Activated naive CD8-positive, alpha-beta T cell treated with anti-CD3 and anti-CD28 coated beads, Interleukin-2, amount 50 U/mL, for 24 hours (primary cell): Measurements from ENCODE around the gene HOXB5.

Experiments
- ATAC-seq: fragments of 150-1000 bp; cut with Tn5 transposase; one replicate; pipeline ENCODE4 v1.10.0; 2021
- DNase-seq: peaks from one replicate; pipeline ENCODE4 v3.0.0; 2021
- H3K27ac Mint-ChIP-seq: one replicate; pipeline ENCODE4 v1.8.0; 2021; ENCODE audit warnings: mild to moderate bottlenecking, mixed read lengths
- H3K27me3 Mint-ChIP-seq: one replicate; pipeline ENCODE4 v1.8.0; 2021; ENCODE audit warnings: mixed read lengths
- H3K36me3 Mint-ChIP-seq: one replicate; pipeline ENCODE4 v1.8.0; 2021; ENCODE audit warnings: low read depth, mixed read lengths
- H3K4me1 Mint-ChIP-seq: one replicate; pipeline ENCODE4 v1.8.0; 2021; ENCODE audit warnings: mixed read lengths
- H3K4me3 Mint-ChIP-seq: one replicate; pipeline ENCODE4 v1.8.0; 2021; ENCODE audit warnings: mild to moderate bottlenecking, moderate library complexity, mixed read lengths
- H3K9me3 Mint-ChIP-seq: one replicate; pipeline ENCODE4 v1.8.0; 2021; ENCODE audit warnings: mixed read lengths

HOXB5 gene

DNA sequence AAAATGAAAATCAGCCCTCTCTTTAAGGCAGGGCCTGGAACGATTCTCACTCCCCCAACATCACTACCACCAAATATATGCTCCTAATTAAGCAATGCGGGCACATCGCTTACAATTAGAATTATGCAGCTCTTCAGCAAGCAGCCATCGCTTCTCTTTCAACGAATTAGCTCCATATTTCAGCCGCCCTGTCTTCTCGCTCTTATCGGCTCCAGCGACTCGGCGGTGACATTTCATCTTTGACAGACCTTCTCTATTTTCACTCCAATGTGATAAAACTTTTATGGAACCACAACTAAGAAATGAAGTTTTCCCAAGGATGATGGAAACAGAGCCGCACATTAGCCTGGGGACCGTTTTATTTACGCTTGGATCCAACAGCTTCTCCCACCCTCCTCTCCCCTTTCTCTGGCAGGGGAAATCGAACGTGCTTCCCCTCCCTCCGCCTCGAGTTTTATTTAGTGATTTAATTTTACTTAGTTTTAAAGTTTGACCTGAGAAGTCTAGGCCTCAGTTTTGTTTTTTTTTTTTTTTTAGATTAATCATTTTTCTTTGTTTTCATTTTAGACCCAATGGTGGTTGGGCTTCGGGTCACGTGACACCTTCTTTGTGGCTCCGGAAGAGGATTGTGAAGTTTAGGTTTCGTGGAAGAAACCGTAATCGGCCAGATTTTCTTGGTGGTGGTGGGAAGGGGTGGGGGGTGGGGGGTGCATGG is 45.6 kb downstream of the HOXB5 start:
- peaks cover 2% of the 10 kb centered on the region for H3K27me3 Mint-ChIP-seq
- H3K9me3 Mint-ChIP-seq, result no peaks in the 10 kb centered on the region
- ATAC-seq (no peak), DNase-seq (no peak)
- peak overlapping the region; percentile 47 for H3K27ac Mint-ChIP-seq
- H3K4me1 Mint-ChIP-seq, result peaks cover 39% of the 10 kb centered on the region
- no peaks in the 10 kb centered on the region for H3K36me3 Mint-ChIP-seq
- H3K4me3 Mint-ChIP-seq, result peak overlapping the region; percentile 59

DNA sequence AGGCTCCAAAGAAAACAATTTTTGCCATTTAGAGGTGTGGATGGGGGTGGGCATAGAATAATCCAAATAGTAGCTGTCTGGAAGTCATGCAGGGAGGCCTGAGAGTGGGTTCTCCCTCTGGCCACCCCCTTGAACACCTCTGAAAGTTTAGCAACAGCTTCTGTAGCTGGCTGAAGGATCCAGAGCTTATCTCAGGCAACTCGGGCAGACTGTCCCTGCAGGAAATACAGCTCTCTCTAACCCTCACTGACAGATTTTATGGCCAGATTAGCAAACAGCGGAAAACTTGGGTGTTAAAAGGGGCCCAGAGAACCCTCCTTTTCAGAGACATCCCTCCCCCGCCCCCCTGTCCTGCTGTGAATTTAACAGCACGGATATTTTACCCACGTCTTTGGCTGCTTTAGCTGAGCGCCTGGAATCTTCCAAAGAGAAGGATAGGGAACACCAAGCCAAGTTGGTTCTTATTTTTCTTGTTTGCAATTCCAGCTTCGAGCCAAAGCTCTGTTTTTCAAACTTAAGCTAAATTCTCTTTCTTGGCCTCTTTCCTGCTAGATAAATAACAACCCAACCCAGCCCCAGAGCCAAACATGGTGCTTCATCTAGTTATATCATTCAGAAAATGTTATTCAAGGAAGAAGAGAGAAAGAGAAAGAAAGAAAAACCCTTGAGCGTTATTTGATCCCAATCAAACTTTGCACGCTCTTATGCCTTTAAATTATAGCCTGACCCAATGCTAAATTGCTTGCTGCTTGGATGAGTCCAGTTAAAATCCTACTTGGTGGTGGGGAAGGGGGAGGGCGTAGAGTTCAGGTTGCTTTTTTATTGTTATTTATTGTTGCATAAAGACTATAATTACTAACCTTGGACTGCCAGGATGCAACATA is 46.4 kb downstream of the HOXB5 start:
- Mint-ChIP-seq H3K4me3 (peak overlapping the region; percentile 59), H3K27me3 (peaks cover 6% of the 10 kb centered on the region), H3K27ac (peak overlapping the region; percentile 53), H3K4me1 (peaks cover 44% of the 10 kb centered on the region), H3K9me3 (no peaks in the 10 kb centered on the region), H3K36me3 (peaks cover 3% of the 10 kb centered on the region)
- ATAC-seq (no peak), DNase-seq (no peak)

DNA sequence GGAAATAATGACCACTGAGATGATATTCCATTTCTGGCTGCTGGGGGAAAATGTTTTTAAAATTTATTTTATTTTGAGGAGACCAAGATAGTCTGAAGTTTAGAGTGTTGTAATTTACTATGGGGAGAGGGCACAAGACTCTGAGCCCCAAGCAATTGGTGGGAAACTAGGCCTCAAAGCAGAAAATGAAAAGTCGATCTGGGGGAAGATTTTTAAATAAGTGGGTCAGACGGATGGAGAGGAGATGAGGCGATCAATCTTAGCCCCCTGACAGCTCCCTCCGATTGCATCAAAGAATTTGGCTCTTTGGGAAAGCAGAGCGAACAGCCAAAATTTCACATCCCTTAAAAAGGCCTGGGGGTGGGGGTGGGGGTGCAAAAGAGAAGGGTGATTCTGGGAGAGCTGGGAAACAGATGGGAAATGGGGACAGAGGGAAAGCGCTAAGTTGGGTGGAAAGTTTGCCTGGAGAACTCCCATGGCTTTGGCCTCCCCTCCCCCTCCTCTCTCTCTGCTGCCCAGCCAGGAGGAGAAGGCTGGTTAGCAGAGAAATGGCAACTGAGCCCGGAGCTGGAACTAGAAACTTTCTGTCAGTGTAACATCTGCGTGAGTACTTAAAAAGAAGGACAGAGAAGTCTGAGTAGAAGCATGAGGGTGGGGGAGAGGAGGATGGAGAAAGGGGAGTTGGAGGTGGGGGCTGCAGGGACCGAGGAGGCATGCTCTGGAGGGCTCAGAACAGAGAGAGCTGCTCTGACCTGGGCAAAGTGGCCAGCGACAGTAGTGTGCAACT is 47.2 kb downstream of the HOXB5 start:
- DNase-seq, result no peak
- Mint-ChIP-seq H3K9me3 (no peaks in the 10 kb centered on the region), H3K27ac (peak overlapping the region; percentile 53), H3K27me3 (peaks cover 9% of the 10 kb centered on the region), H3K4me3 (peak overlapping the region; percentile 13), H3K4me1 (peaks cover 52% of the 10 kb centered on the region), H3K36me3 (peaks cover 3% of the 10 kb centered on the region)
- ATAC-seq, result no peak

DNA sequence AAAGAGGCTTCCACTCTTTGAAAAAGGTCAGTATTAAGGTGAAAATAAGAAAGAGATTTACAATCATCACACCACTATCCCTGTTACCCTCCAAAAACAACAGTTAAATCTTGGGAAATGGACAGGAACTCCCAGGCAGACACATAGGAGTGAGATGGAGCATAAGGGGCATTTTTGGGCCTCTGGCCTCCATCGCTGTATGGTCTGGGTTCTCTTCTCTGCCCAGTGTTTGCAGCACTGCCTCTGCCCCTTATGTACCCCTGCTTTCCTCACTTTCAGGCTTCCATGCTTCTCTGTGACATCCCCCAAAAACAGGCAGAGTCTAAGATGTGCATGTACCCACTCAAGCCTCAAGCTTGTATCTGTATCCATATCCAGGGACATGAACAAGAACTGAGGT is 48.0 kb downstream of the HOXB5 start:
- Mint-ChIP-seq H3K4me3 (peak overlapping the region; percentile 87), H3K27ac (peak overlapping the region; percentile 25), H3K9me3 (no peaks in the 10 kb centered on the region), H3K27me3 (peaks cover 9% of the 10 kb centered on the region), H3K36me3 (peaks cover 3% of the 10 kb centered on the region), H3K4me1 (peaks cover 57% of the 10 kb centered on the region)
- DNase-seq (no peak), ATAC-seq (no peak)

DNA sequence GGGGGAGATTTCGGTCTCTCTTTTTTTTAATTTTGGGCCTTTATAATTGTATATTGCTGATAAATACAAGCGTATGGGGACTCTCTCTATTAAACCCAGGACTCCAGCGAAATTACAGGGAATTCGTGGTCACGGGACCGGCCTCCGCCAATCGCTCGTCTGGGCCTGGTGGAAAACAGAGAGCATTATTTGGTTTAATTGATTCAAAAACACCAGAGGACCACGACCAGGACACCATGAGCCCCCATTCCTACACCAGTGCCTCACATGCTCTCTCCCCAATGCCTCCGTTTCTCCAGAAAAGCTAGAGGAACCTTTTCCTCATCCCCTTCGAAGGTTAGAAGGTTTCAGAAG is 48.6 kb downstream of the HOXB5 start, which contains the start of gene HOXB2:
HOXB2 (minus strand) TSS at position 88 of the 354 bp plus-strand sequence. CDS start 198 bp downstream, outside the sequence.
- Mint-ChIP-seq H3K27ac (peak within 1 kb of the TSS; percentile 95), H3K4me1 (peaks cover 61% of the 10 kb centered on the region), H3K27me3 (peaks cover 9% of the 10 kb centered on the region), H3K9me3 (no peaks in the 10 kb centered on the region), H3K36me3 (peaks cover 3% of the 10 kb centered on the region), H3K4me3 (peak within 1 kb of the TSS; percentile 87)
- DNase-seq (no peak), ATAC-seq (no peak)

DNA sequence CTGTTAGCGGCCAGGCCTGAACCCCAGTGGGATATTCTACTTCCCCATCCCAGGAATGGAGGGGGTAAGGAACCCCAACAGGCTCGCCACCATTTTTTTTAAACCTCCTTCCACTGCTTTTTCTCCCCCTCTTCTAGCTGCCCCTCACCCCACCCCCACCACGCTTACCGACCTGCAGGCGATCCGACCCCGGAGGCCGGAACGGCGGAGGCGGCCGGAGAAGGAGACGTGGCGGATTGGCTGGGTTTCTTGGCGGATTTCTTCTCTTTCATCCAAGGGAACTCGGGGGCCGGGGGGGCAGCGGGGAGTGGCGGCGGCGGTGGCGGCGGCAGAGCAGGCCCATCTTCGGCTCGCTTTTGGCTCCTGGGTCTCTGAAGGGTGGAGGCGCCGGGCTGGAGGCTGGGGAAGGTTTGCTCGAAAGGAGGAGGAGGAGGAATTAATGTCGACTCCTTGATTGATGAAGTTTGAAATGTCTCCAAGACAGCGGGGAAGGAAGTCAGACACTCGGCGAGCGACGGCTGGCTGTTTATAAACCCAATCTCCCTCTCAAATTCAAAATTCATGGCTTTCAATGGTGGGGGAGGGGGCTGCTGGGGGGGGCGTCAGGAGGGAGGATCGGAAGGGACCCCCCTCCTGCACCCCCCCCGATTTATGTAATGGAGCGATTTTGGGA is 49.1 kb downstream of the HOXB5 start:
- no peak for ATAC-seq
- peak; percentile 57 for DNase-seq
- H3K27me3 Mint-ChIP-seq, result peaks cover 9% of the 10 kb centered on the region
- peaks cover 3% of the 10 kb centered on the region for H3K36me3 Mint-ChIP-seq
- H3K4me3 Mint-ChIP-seq, result peak overlapping the region; percentile 87
- H3K4me1 Mint-ChIP-seq, result peaks cover 63% of the 10 kb centered on the region
- H3K9me3 Mint-ChIP-seq, result no peaks in the 10 kb centered on the region
- peak overlapping the region; percentile 95 for H3K27ac Mint-ChIP-seq

DNA sequence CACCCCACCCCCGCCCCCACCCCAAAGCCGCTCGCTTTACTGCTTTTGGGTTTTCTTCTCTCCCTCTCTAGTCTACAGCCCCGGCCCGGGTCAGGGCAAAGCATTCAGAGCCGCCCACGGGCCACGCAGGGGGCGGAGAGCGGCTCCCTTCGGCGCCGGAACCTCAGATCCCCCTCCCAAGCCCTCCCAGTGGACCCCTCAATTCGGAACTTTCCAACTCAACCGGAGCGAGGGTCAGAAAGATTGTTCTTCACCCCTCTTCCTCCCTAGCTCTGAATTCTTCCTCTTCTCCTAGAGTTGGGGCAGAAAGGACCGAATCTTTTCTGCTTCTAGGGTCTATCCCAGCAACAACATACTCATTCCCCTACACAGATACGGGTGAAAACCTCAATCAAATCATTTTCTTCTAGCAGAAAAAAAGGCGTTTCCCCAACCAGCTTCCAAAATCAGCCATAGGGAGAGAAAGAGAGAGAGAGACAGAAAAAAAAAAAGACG is 49.7 kb downstream of the HOXB5 start:
- ATAC-seq (peak; percentile 41), DNase-seq (peak; percentile 58)
- peaks cover 3% of the 10 kb centered on the region for H3K36me3 Mint-ChIP-seq
- peaks cover 63% of the 10 kb centered on the region for H3K4me1 Mint-ChIP-seq
- no peaks in the 10 kb centered on the region for H3K9me3 Mint-ChIP-seq
- peak overlapping the region; percentile 95 for H3K27ac Mint-ChIP-seq
- peaks cover 9% of the 10 kb centered on the region for H3K27me3 Mint-ChIP-seq
- peak overlapping the region; percentile 87 for H3K4me3 Mint-ChIP-seq

DNA sequence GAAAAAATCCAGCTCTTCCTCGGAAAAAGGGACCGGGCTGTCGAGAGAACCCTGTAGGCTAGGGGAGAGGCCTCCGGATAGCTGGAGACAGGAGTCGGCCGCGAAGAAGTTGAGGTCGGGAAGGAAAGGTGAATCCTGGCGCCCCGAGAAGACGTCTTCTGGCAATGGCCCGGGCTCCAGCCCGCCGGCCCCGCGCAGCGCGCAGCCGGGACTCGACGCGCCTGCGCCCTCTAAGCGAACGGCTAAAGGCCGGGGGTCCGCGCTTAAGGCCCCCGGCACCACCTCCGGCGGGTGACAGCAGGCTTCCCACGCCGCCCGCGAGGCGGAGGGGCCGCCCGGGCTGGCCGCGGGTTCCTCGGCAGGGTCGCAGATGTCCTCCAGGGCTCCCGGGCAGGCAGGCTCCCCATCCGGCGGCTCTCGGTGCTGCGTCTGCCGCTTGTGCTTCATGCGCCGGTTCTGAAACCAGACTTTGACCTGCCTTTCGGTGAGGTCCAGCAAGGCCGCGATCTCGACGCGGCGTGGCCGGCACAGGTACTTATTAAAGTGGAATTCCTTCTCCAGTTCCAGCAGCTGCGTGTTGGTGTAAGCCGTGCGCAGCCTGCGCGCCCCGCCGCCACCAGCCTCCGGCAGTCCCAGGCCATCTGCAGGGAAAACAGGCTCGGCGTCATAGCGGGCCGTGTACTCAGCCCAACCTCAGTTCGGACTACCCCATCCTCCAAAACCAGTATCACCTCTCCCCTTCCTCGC is 50.3 kb downstream of the HOXB5 start:
- H3K27ac Mint-ChIP-seq, result peak overlapping the region; percentile 95
- no peaks in the 10 kb centered on the region for H3K9me3 Mint-ChIP-seq
- peak overlapping the region; percentile 87 for H3K4me3 Mint-ChIP-seq
- H3K27me3 Mint-ChIP-seq, result peaks cover 9% of the 10 kb centered on the region
- H3K36me3 Mint-ChIP-seq, result peaks cover 3% of the 10 kb centered on the region
- H3K4me1 Mint-ChIP-seq, result peaks cover 58% of the 10 kb centered on the region
- peak; percentile 60 for DNase-seq
- ATAC-seq, result peak; percentile 45

DNA sequence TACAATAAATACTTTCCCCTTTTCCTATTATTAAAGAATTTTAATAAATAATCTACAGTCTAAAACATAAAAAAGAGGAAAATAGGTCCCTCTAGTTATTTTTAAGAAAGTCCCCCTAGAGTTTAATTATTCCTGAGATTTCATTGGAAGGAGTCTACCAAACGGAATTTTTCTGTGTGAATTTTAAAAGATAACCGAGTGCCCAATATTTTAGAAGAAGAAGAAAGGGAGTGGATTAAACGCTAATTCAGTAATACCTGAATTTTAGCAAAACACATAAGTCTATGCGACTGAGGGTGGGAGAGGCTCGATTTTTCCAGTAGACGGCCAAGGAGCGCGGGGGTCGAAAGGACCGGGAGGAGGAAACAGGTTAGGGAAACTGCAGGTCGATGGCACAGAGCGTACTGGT is 50.9 kb downstream of the HOXB5 start:
- no peak for DNase-seq
- Mint-ChIP-seq H3K4me3 (peak overlapping the region; percentile 87), H3K27me3 (peaks cover 9% of the 10 kb centered on the region), H3K36me3 (peaks cover 3% of the 10 kb centered on the region), H3K9me3 (no peaks in the 10 kb centered on the region), H3K4me1 (peaks cover 53% of the 10 kb centered on the region), H3K27ac (peak overlapping the region; percentile 85)
- ATAC-seq, result no peak

DNA sequence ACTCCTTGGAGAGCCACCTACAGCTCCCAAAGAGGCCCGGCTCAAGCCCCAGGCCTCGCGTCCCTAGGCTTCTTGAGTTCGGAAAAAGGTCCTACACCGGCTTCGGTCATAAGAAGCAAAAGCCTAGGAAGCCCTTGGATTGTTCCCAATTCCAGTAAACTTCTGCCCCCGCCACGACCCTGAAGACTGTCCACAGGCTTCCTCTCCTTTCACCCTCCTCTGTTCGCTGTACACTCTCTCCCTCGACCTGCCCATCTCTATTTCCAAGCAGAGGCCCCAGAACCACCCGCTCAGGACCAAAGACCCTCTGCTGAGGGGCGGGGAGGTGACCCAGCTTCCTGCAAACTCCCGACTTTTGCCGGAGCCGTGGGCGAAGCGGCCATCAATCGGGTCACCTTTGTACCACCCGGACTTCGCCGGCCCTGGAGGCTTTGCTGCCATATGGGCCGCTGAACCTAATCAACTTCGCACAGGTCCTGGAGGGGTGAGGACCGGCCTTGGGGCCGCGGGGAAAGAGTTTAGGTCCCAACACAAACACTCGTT is 51.4 kb downstream of the HOXB5 start:
- peak; percentile 29 for DNase-seq
- Mint-ChIP-seq H3K9me3 (no peaks in the 10 kb centered on the region), H3K4me1 (peaks cover 47% of the 10 kb centered on the region), H3K27me3 (peaks cover 9% of the 10 kb centered on the region), H3K27ac (peak overlapping the region; percentile 98), H3K4me3 (peak overlapping the region; percentile 87), H3K36me3 (peaks cover 3% of the 10 kb centered on the region)
- no peak for ATAC-seq

DNA sequence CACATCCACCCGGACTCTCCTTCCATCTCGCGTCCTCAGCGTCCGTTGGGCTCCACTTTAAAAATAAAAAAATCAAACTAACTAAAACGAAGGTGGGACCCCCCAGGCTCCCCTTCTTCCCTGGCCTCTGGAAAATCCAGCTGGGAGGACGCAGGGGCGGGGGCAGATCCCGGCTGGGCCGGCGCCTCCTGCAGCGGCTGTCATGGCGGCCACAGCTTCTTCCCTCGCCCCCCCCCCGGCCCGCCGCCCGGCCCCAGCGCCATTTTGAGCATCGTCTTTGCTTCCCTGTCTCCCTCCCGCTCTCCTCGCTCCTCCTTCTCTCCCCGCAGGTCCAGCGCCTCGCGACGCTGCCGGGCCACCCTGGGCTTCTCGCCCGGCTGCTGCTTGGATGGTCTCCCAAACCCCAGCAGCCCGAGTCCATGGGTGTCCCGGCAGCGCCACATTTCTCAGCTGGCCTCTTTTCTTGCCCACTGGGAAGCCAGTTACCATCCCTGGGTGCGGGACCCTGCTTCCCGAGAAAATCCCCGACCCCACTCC is 51.9 kb downstream of the HOXB5 start:
- DNase-seq, result peak; percentile 42
- peak overlapping the region; percentile 87 for H3K4me3 Mint-ChIP-seq
- peaks cover 3% of the 10 kb centered on the region for H3K36me3 Mint-ChIP-seq
- H3K27ac Mint-ChIP-seq, result peak overlapping the region; percentile 98
- peaks cover 9% of the 10 kb centered on the region for H3K27me3 Mint-ChIP-seq
- ATAC-seq, result no peak
- no peaks in the 10 kb centered on the region for H3K9me3 Mint-ChIP-seq
- H3K4me1 Mint-ChIP-seq, result peaks cover 43% of the 10 kb centered on the region
